HG02763 (cell line): Measurements from ENCODE around the gene UFM1.
"Not testable (repeated sequence)": the region's sequence is repeated elsewhere in the genome, so short reads cannot be mapped to it uniquely, and the experiment has no call there.

Source experiments
- ATAC-seq: cut with Tn5 transposase; IDR thresholded peaks from one replicate; pipeline ENCODE4 v1.9.1; 2021; ENCODE audit warnings: mild to moderate bottlenecking, moderate library complexity; ENCODE audit not compliant: unreplicated experiment

Gene UFM1

DNA sequence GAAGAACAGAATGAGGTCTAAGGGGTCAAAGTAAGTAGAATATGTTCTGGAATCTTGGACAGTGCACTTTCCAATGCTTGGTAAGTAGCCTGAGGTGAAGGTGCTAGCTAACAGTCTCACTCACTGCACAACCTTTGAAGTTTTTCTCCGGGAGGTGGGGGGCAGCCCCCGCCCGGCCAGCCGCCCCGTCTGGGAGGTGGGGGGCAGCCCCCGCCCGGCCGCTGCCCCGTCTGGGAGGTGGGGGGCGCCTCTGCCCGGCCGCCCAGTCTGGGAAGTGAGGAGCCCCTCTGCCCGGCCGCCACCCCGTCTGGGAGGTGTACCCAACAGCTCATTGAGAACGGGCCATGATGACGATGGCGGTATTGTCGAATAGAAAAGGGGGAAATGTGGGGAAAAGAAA, 14.1 kb downstream of the UFM1 start:
- ATAC-seq = not testable (repeated sequence)

DNA sequence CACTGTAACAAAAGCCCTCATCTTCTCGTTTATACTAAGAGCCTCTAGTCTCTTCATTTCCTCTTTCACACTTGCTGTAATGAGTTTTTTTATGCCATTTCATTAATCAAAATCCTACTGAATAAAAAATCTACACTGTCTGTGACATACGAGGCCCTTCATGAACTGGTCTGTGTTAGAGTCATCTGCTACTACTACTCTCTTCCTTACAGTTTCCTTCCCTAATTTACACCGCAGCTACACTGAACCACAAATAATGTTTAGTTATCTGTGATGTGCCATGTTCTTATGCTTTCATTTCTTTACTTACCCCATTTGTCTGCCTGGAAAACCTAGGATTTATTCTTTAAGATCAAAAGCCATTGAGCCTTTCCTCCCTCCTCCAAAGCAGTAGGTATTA, 16.0 kb downstream of the UFM1 start:
- ATAC-seq = no peak

- no peak for ATAC-seq
Observed at GRCh38 chr13:38366954-38367645, 17.4 kb downstream of the UFM1 start.

DNA sequence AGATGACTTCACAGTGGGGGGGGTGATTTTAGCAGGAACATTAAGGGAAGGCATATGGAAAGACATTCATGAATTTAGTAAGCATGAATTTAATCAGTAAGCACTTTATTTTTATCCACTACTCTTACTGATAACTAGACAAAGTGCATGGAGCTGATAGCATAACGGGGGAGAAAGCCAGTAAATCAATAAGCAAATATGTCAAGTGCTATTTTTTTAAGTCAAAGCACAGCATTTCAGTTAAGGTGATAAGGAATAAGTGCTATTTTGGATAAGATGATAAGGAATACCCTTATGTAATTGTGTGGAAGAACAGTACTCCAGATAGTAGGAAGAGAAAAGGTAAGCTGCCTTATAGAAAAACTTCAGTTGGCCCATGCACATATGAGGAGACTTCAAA, 19.4 kb downstream of the UFM1 start:
- ATAC-seq = no peak

GRCh38 chr13:38370096-38370495, 20.4 kb downstream of the UFM1 start:
- ATAC-seq = not testable (repeated sequence)

- no peak for ATAC-seq
Observed at GRCh38 chr13:38372820-38373383, 23.3 kb downstream of the UFM1 start.

DNA sequence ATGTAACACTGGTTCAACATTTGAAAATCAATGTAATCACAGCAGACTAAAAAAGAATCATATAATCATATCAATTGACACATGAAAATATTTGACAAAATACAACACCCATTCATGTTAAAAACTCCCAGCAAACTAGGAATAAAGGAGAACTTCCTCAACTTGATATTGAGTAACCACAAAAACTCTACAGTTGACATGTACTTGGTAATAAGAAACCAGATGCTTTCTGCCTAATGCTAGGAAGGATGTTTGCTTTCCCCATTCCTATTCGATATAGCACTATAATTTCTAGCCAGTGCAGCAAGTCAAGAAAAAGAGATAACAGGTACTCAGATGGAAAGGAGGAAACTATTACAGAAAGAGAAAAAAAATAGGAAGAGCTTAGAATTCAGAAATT, 26.9 kb downstream of the UFM1 start:
- ATAC-seq = no peak

- ATAC-seq = no peak
Observed at GRCh38 chr13:38381890-38382289, 32.2 kb downstream of the UFM1 start.

DNA sequence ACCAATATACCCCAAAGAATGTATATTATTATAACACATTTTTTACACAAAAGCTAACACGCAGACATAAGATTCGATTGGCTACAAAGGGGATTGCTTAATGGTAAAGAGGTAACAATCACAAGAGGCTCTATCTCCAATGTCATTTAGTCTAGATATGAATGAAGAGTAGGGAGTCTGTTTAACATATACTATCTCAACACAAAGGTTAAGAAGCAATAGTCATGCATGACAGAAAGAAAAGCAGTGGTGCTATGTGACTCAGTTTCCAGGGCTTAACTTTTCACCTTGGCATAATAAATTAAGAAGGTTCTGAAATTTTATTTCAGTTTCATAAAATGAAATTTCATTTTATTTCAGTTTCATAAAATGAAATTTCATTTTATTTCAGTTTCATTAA, 33.3 kb downstream of the UFM1 start:
- ATAC-seq = no peak

DNA sequence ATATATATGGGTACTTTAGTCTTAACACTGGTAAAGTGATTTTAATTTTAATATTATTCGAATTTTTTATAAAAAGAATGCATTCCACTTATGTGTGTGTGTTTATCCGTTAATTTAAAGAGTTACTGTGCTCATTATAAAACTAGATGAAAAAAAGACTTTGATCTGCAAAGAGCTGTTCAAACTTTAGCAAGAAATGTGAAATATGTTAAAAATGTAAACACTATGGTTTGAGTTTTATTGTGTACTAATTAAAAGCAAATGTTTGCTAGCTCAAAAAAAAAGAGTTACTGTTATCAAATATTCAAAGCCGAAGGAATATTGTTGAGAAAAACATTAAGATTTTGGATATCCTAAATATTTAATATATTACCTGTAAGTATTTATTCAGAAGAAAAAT, 34.5 kb downstream of the UFM1 start:
- no peak for ATAC-seq

GRCh38 chr13:38385153-38385891, 35.7 kb downstream of the UFM1 start:
- ATAC-seq = no peak

DNA sequence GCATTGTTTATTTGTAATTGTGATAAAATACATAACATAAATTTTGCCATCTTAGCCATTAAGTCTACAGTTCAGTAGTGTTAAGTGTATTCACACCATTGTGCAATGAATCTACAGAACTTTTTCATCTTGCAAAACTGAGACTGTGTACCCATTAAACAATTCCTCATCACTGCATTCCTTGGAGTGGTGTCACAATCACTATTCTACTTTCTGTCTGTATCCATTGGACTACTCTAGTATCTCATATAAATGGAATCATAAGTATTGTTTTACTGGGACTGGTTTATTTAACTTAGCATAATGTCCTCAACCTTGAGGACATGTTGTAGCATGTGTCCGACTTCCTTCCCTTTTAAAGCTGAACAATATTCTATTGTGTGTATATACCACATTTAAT, 36.8 kb downstream of the UFM1 start:
- ATAC-seq = no peak

- ATAC-seq = no peak
Observed at GRCh38 chr13:38391341-38391740, 41.7 kb downstream of the UFM1 start.

DNA sequence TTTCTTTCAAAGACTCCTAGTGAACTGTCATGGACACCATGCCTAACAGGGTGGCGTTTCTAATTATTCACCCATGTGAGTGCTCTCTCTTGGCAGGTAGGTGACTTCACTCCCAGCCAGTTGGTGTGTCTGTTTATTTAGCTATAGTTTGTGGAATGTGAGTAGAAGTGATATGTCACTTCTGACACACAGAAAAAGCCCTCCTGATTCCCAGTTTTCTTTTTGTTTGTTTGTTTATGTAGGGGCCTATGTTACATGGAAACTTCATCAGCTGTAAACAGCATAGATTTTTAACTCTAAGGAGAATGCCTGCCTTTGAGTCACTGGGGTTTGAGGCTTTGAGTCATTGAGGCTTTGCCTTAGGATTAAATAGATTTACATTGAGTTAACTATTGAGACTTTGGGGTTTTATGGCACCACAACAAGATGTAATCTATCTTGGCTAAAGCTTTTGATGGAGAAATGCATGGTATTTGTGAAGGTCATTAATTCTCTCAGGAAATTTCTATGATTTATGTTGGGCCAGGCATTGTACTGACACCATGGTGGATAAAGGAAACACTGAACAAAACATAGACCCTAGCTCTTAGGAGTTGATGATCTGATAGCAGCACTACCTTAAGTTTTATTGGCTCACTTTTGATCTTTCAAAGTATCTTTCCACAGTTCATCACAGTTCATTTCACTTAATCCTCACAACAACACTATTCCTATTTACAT, 45.3 kb downstream of the UFM1 start:
- no peak for ATAC-seq

DNA sequence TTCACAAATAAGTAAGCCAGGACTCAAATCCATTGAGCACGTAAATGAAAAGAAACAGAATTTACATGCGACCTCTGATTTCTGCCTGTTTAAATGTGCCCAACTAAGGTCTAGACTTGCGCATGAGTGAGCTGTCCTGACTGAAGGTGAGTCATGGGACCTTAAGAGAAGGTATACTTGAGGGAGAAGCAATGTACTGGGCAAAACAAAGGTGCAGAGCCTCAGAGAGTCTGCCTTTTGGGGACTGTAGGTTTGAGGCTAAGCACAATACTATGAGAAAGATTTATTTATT, 45.8 kb downstream of the UFM1 start:
- no peak for ATAC-seq

DNA sequence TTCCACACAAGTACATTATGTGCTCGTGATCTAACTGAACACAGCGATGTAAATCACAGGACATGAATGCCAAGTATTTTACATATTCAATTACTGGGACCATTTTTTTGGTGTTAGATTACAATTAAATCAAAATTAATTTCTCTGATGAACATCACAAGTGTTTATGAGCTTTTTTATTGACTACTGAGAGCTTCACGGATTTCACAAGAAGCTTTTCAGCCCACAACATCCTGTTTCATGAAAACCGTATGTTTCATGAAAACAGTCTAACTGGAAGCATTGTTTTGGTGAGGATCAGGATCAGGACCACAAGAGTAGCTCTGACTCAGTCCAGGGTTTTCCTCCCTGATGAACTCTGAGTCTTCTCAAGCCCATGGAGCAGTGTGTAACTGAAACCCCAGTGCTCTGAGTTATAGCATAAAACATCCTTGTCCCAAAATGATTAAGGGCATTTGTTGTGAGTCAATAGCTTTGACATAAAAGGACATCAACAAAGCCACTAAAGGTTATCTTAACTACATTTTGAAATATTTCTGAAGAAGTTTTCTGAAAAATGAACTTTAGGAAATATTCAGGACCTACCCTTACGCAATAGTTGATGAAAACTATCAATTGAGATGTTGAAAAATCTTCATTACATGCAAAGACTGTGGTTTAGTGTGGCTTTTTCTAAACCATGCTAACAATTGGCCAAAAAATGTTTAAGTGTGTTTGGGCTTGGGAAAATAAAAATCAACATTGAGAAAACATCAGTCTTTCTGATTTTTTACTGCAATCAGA, 49.3 kb downstream of the UFM1 start:
- no peak for ATAC-seq

DNA sequence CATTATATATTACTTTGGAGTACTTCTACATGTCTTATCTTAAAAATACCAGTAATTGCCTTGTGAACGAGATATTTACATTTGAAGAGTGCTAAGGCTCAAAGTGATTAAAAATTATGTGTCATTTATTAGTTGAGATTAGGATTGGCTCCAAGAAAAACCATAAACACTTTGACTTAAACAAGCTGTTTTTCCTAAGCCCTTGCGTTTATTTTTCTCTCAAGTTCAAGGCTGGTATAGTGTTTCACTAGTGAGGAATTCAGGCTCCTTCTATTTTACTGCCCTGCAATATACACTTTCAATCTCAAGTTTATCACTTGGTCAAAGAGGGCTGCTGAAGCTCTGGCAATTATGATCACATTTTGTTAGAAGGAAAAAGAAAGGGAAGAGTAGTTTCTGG, 49.9 kb downstream of the UFM1 start:
- no peak for ATAC-seq

- no peak for ATAC-seq
Observed at GRCh38 chr13:38401276-38401675, 51.6 kb downstream of the UFM1 start.

GRCh38 chr13:38405216-38405615, 55.6 kb downstream of the UFM1 start:
- ATAC-seq = no peak

DNA sequence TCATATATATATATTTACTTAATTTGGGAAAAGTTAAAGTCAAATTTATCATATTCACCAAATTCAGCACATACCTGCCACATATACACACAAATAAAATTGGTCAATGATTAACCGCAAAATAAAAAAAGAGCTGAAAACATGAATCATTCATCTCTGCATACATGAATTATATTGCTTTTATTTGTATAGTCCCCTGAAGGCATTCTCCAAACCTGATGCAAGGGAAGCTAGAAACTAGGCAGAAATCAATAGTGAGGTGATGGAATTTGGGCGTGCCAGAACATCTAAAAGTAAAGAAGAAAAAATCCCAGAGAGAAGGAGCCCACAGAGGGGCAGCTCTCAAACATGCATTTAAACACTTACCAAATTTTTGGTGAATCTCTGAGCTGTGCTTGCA, 60.1 kb downstream of the UFM1 start:
- no peak for ATAC-seq

GRCh38 chr13:38412266-38412665, 62.6 kb downstream of the UFM1 start:
- ATAC-seq = no peak
